ENCODE measurements around the gene SLC25A11. TPM values are rescaled to one million over a fixed set of nuclear protein-coding genes. Genes with fewer than 3 reads are reported as not detected.

The SLC25A11 gene
- total and polyA plus RNA-seq, 4 experiments from 2014 or later = 43.5 to 101 (median 52.3) TPM

DNA sequence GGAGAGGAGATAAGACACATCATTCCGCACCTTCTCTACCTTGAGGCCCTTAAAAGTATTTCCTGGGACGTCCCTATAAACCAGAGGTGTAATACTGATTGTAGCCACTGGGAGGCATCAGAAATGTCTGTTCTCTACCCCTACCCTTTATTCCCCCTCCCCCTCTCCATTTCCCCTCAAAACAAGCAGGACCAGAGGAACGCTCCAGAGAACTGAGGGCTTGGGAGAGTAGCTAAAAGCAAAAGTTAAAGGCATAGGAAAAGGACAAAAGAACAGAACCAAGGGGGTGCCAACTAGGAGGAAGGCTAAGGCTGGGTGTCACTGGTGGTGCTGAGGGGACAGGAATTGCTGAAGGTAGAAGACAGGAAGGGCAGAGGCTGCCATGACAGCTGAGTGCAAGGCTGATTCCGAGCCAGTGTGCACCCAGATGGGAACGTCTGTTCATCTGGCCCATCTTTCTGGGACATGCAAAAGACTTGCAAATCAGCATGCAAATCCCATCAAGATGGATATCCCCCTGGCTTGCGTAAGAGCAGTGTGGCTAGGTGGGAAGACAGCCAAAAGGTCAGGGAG is 40.9 kb upstream of the SLC25A11 start:
- Histone ChIP-seq H3K27ac (ENCODE audit: low read depth, low read length) (no peak overlapping the region), H3K27me3 (ENCODE audit: insufficient read depth, low read length) (no peaks in the 10 kb centered on the region), H3K4me3 (ENCODE audit: low read length in 2 of 2) (no peak overlapping the region), H3K9me3 (ENCODE audit: control insufficient read depth in 1 of 2, low read length in 2 of 2) (no peaks in the 10 kb centered on the region), H3K4me1 (ENCODE audit: insufficient read depth, low read length) (peaks cover 15% of the 10 kb centered on the region), H3K36me3 (ENCODE audit: insufficient read depth, low read length) (peaks cover 43% of the 10 kb centered on the region)
- peak overlapping the region; percentile 34 to 94 (median 80) for H3K27ac Mint-ChIP-seq
- intact Hi-C loops (cut with micrococcal nuclease) = loop anchor here (1.0 kb wide), 4 partner anchors 13 to 82 kb away; partner anchors contain the start of gene SPAG7
- peaks cover 38 to 61% of the 10 kb centered on the region in 2 donors for H3K36me3 Mint-ChIP-seq
- H3K4me1 Mint-ChIP-seq = peaks cover 17 to 36% (median 22%) of the 10 kb centered on the region in 4 donors
- no peaks in the 10 kb centered on the region for H3K27me3 Mint-ChIP-seq
- H3K9me3 Mint-ChIP-seq = no peaks in the 10 kb centered on the region
- H3K4me3 Mint-ChIP-seq = peak overlapping the region in 5 of 8 donors; percentile 8 to 65 (median 22)
- CTCF ChIA-PET (ENCODE audit: partially characterized antibody) = interaction anchor here (0.7 to 4.5 kb wide), 19 partner anchors 9 to 92 kb away, joined by 3 to 72 read pairs (median 4); partner anchors contain the start of genes INCA1, RNF167, SLC25A11 and SPAG7
- peak; percentile 62 to 73 (median 67) for DNase-seq
- POLR2A ChIA-PET (ENCODE audit: partially characterized antibody) = interaction anchor here (0.6 to 27.9 kb wide), 11 partner anchors 11 to 81 kb away, joined by 3 to 973 read pairs (median 7); partner anchors contain the start of genes ENO3, INCA1, KIF1C and PFN1

- peaks cover 53% of the 10 kb centered on the region for H3K36me3 ChIP-seq (ENCODE audit: insufficient read depth, low read length)
- no peak overlapping the region for H3K4me3 Mint-ChIP-seq
- no peak overlapping the region for H3K27ac Mint-ChIP-seq
- peaks cover 49 to 71% of the 10 kb centered on the region in 2 donors for H3K36me3 Mint-ChIP-seq
- peaks cover 12 to 32% (median 23%) of the 10 kb centered on the region in 4 donors for H3K4me1 Mint-ChIP-seq
- H3K9me3 ChIP-seq (ENCODE audit: control insufficient read depth in 1 of 2, low read length in 2 of 2) = no peaks in the 10 kb centered on the region
- H3K27ac ChIP-seq (ENCODE audit: low read depth, low read length) = no peak overlapping the region
- ChIA-PET POLR2A (ENCODE audit: partially characterized antibody) (interaction anchor here (1.8 to 27.9 kb wide), 3 partner anchors 11 to 33 kb away, joined by 6 to 973 read pairs (median 35); partner anchors contain the start of genes ENO3, INCA1, KIF1C and PFN1), CTCF (ENCODE audit: partially characterized antibody) (interaction anchor here (1.1 to 4.5 kb wide), 7 partner anchors 9 to 84 kb away, joined by 3 to 72 read pairs (median 11); partner anchors contain the start of genes CAMTA2 and SPAG7)
- DNase-seq = no peak
- no peak overlapping the region for H3K4me3 ChIP-seq (ENCODE audit: low read length in 2 of 2)
- no peaks in the 10 kb centered on the region for H3K27me3 ChIP-seq (ENCODE audit: insufficient read depth, low read length)
- intact Hi-C loops (cut with micrococcal nuclease) = no loop called here
- H3K27me3 Mint-ChIP-seq = no peaks in the 10 kb centered on the region
- no peaks in the 10 kb centered on the region for H3K9me3 Mint-ChIP-seq
- H3K4me1 ChIP-seq (ENCODE audit: insufficient read depth, low read length) = peaks cover 13% of the 10 kb centered on the region
Measured at GRCh38 chr17:4978726-4979125, 38.9 kb upstream of the SLC25A11 start.

- peaks cover 54 to 65% of the 10 kb centered on the region in 2 donors for H3K36me3 Mint-ChIP-seq
- H3K27ac ChIP-seq (ENCODE audit: low read depth, low read length) = no peak overlapping the region
Measured at GRCh38 chr17:4974115-4974670, 34.3 kb upstream of the SLC25A11 start.

DNA sequence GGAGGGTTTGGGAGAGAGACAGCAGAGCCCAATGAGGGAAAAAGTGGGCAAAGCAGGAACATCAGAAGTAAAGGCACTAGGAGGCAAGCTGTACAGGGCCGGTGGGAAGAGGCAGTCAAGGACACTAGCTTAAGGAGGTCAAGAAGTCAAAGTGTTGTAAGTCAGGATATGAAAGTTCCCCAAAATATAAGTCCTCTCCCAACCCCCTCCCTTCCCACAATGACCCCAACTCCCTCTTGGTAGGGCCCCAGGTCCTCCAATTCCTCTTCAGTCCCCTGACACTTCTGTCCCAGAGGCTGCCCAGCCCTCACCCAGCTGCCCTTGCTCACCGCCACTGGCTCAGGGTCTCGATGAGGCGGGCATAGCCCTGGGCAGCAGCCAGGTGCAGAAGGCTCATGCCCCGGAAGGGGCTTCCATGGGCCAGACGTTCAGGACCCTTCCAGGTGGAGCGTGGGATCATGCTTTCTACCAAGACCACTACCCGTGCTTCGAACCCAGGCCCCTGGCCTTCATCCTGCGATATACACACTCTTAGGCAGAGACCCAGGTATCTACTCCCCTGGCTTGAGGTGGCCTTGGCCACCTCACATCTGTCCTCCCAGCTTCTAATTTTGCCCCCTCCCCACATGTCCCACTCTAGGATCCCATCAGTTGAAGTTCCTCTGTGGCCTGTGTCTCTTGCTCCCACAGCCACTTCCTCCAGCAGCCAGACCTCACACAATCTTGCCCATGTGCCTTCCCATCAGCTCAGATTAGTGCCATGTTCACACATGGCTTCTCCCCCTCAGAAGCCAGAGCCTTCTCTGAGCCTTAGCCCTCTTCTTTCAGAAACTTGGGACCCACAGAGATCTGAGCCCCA is 33.6 kb upstream of the SLC25A11 start:
- peaks cover 46% of the 10 kb centered on the region for H3K36me3 ChIP-seq (ENCODE audit: insufficient read depth, low read length)
- no peak overlapping the region for H3K4me3 ChIP-seq (ENCODE audit: low read length in 2 of 2)
- Mint-ChIP-seq H3K4me1 (peaks cover 4 to 29% (median 16%) of the 10 kb centered on the region in 4 donors), H3K9me3 (no peaks in the 10 kb centered on the region), H3K27ac (peak overlapping the region in 5 of 7 donors; percentile 7 to 74 (median 52)), H3K36me3 (peaks cover 54 to 61% of the 10 kb centered on the region in 2 donors), H3K27me3 (no peaks in the 10 kb centered on the region), H3K4me3 (no peak overlapping the region)
- peaks cover 15% of the 10 kb centered on the region for H3K4me1 ChIP-seq (ENCODE audit: insufficient read depth, low read length)
- ChIA-PET CTCF (ENCODE audit: partially characterized antibody) (interaction anchor here (4.0 kb wide), 1 partner anchor 12 kb away, joined by 14 read pairs; no protein-coding TSS in a partner anchor), POLR2A (ENCODE audit: partially characterized antibody) (interaction anchor here (1.2 to 27.9 kb wide), 2 partner anchors 9 to 27 kb away, joined by 4 to 973 read pairs; partner anchors contain the start of genes ENO3, PFN1, RNF167 and SLC25A11)
- no peaks in the 10 kb centered on the region for H3K27me3 ChIP-seq (ENCODE audit: insufficient read depth, low read length)
- no peaks in the 10 kb centered on the region for H3K9me3 ChIP-seq (ENCODE audit: control insufficient read depth in 1 of 2, low read length in 2 of 2)
- intact Hi-C loops (cut with micrococcal nuclease) = no loop called here
- no peak overlapping the region for H3K27ac ChIP-seq (ENCODE audit: low read depth, low read length)
- DNase-seq = no peak

More at GRCh38 chr17:4974115-4974670, 34.3 kb upstream of the SLC25A11 start:
- H3K27ac Mint-ChIP-seq = peak overlapping the region in 3 of 7 donors; percentile 29 to 68 (median 57)
- no peaks in the 10 kb centered on the region for H3K9me3 ChIP-seq (ENCODE audit: control insufficient read depth in 1 of 2, low read length in 2 of 2)
- H3K4me3 ChIP-seq (ENCODE audit: low read length in 2 of 2) = no peak overlapping the region
- H3K36me3 ChIP-seq (ENCODE audit: insufficient read depth, low read length) = peaks cover 51% of the 10 kb centered on the region
- H3K9me3 Mint-ChIP-seq = no peaks in the 10 kb centered on the region
- H3K4me1 Mint-ChIP-seq = peaks cover 4 to 22% (median 16%) of the 10 kb centered on the region in 4 donors
- intact Hi-C loops (cut with micrococcal nuclease) = no loop called here
- H3K4me1 ChIP-seq (ENCODE audit: insufficient read depth, low read length) = peaks cover 8% of the 10 kb centered on the region
- no peak for DNase-seq
- POLR2A ChIA-PET (ENCODE audit: partially characterized antibody) = interaction anchor here (0.6 to 27.9 kb wide), 5 partner anchors 9 to 28 kb away, joined by 3 to 973 read pairs (median 4); partner anchors contain the start of genes CAMTA2, ENO3, KIF1C and PFN1
- H3K27me3 Mint-ChIP-seq = no peaks in the 10 kb centered on the region
- no peak overlapping the region for H3K4me3 Mint-ChIP-seq
- CTCF ChIA-PET (ENCODE audit: partially characterized antibody) = interaction anchor here (1.2 to 4.0 kb wide), 4 partner anchors 12 to 87 kb away, joined by 3 to 14 read pairs (median 4); partner anchors contain the start of genes RNF167 and SLC25A11
- no peaks in the 10 kb centered on the region for H3K27me3 ChIP-seq (ENCODE audit: insufficient read depth, low read length)

DNA sequence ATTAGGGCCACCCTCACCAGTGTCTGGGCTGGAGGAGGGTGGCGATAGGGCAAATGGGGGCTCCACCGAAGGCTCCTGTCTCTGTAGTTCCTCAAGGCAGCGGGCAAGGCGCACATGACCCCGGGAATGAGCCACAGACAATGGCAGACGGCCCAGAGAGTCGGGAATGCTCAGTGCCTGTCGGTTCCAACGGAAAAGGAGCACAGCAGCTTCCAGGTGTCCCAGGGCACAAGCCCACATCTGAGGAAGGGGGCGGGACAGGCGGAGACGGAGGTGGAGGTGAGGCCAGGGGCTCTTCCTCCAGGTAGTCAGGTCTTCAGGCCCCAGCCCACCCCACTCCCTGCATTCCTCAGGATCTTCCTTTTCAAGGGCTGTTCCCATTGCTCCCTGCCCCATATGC is 32.9 kb upstream of the SLC25A11 start:
- no peak overlapping the region for H3K4me3 Mint-ChIP-seq
- H3K27ac Mint-ChIP-seq = peak overlapping the region in 3 of 7 donors; percentile 29 to 90 (median 52)
- Histone ChIP-seq H3K4me1 (ENCODE audit: insufficient read depth, low read length) (peaks cover 20% of the 10 kb centered on the region), H3K36me3 (ENCODE audit: insufficient read depth, low read length) (peaks cover 38% of the 10 kb centered on the region), H3K9me3 (ENCODE audit: control insufficient read depth in 1 of 2, low read length in 2 of 2) (no peaks in the 10 kb centered on the region), H3K27ac (ENCODE audit: low read depth, low read length) (no peak overlapping the region), H3K27me3 (ENCODE audit: insufficient read depth, low read length) (no peaks in the 10 kb centered on the region), H3K4me3 (ENCODE audit: low read length in 2 of 2) (no peak overlapping the region)
- ChIA-PET CTCF (ENCODE audit: partially characterized antibody) (interaction anchor here (1.2 to 4.0 kb wide), 2 partner anchors 13 to 33 kb away, joined by 3 to 14 read pairs; partner anchors contain the start of genes RNF167 and SLC25A11), POLR2A (ENCODE audit: partially characterized antibody) (interaction anchor here (3.0 to 27.9 kb wide), 2 partner anchors 14 to 27 kb away, joined by 14 to 973 read pairs; partner anchors contain the start of genes CAMTA2, ENO3, PFN1 and RNF167)
- no peaks in the 10 kb centered on the region for H3K9me3 Mint-ChIP-seq
- no peaks in the 10 kb centered on the region for H3K27me3 Mint-ChIP-seq
- H3K36me3 Mint-ChIP-seq = peaks cover 50 to 57% of the 10 kb centered on the region in 2 donors
- peaks cover 4 to 29% (median 16%) of the 10 kb centered on the region in 4 donors for H3K4me1 Mint-ChIP-seq
- intact Hi-C loops (cut with micrococcal nuclease) = no loop called here
- no peak for DNase-seq

DNA sequence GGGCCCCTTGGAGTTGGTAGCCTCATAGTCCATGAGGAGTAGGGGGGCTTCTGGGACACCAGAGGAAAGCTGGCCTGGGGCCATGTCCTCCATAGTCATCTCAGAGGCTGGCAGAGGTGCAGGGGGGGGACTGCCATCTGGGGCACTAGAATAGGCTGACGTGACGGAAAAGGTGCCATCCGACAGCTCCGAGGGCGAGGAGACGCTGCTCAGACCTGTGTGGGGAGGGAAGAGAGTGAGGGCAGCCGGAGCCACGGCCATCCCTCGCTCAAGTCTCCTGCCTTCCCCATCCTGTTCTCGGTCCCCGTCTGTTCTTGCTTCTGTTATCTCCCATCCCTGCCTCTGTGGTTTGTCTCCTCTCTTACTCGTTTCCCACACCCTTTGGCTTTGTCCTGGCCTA is 32.5 kb upstream of the SLC25A11 start:
- DNase-seq = no peak
- no peaks in the 10 kb centered on the region for H3K9me3 Mint-ChIP-seq
- peaks cover 4 to 29% (median 16%) of the 10 kb centered on the region in 4 donors for H3K4me1 Mint-ChIP-seq
- H3K27ac ChIP-seq (ENCODE audit: low read depth, low read length) = no peak overlapping the region
- peak overlapping the region in 2 of 7 donors; percentile 29 to 90 for H3K27ac Mint-ChIP-seq
- intact Hi-C loops (cut with micrococcal nuclease) = no loop called here
- H3K36me3 Mint-ChIP-seq = peaks cover 46 to 52% of the 10 kb centered on the region in 2 donors
- H3K4me3 Mint-ChIP-seq = no peak overlapping the region
- POLR2A ChIA-PET (ENCODE audit: partially characterized antibody) = interaction anchor here (3.0 to 27.9 kb wide), 2 partner anchors 14 to 26 kb away, joined by 14 to 973 read pairs; partner anchors contain the start of genes CAMTA2, ENO3, PFN1 and RNF167
- no peaks in the 10 kb centered on the region for H3K9me3 ChIP-seq (ENCODE audit: control insufficient read depth in 1 of 2, low read length in 2 of 2)
- H3K27me3 Mint-ChIP-seq = no peaks in the 10 kb centered on the region
- peaks cover 34% of the 10 kb centered on the region for H3K36me3 ChIP-seq (ENCODE audit: insufficient read depth, low read length)
- H3K27me3 ChIP-seq (ENCODE audit: insufficient read depth, low read length) = no peaks in the 10 kb centered on the region
- H3K4me1 ChIP-seq (ENCODE audit: insufficient read depth, low read length) = peaks cover 20% of the 10 kb centered on the region
- no peak overlapping the region for H3K4me3 ChIP-seq (ENCODE audit: low read length in 2 of 2)
- CTCF ChIA-PET (ENCODE audit: partially characterized antibody) = interaction anchor here (1.2 to 4.0 kb wide), 3 partner anchors 13 to 91 kb away, joined by 3 to 14 read pairs (median 3); partner anchors contain the start of genes RNF167 and SLC25A11
